SK-N-SH (cell line): ENCODE measurements around the gene GYPC.

Source experiments
- GABPA ChIP-seq: IDR thresholded peaks from 2 replicates; pipeline ENCODE4 v1.4.0; 2012; ENCODE audit warnings: low read depth, mild to moderate bottlenecking
- GATA2 ChIP-seq: sonication (generic); formaldehyde crosslinking; IDR thresholded peaks from 2 replicates; pipeline ENCODE4 v1.5.0; 2020; ENCODE audit warnings: mild to moderate bottlenecking, missing genetic modification reagents
- JUND ChIP-seq: IDR thresholded peaks from 2 replicates; pipeline ENCODE4 v1.4.0; 2012
- POLR2AphosphoS5 ChIP-seq: IDR thresholded peaks from 2 replicates; pipeline ENCODE4 v1.6.1; 2012; ENCODE audit warnings: low read depth, low read length
- YY1 ChIP-seq: IDR thresholded peaks from 2 replicates; pipeline ENCODE4 v1.4.0; 2012; ENCODE audit warnings: low read depth, mild to moderate bottlenecking
- TF ChIP-seq, protein P1 (sequence below): fragments of 200-600 bp; sonication (generic); IDR thresholded peaks from 2 replicates; pipeline ENCODE4 v1.6.1; 2017; ENCODE audit warnings: antibody characterized with exemption, mild to moderate bottlenecking, moderate library complexity

- TF ChIP-seq, protein P1, sequence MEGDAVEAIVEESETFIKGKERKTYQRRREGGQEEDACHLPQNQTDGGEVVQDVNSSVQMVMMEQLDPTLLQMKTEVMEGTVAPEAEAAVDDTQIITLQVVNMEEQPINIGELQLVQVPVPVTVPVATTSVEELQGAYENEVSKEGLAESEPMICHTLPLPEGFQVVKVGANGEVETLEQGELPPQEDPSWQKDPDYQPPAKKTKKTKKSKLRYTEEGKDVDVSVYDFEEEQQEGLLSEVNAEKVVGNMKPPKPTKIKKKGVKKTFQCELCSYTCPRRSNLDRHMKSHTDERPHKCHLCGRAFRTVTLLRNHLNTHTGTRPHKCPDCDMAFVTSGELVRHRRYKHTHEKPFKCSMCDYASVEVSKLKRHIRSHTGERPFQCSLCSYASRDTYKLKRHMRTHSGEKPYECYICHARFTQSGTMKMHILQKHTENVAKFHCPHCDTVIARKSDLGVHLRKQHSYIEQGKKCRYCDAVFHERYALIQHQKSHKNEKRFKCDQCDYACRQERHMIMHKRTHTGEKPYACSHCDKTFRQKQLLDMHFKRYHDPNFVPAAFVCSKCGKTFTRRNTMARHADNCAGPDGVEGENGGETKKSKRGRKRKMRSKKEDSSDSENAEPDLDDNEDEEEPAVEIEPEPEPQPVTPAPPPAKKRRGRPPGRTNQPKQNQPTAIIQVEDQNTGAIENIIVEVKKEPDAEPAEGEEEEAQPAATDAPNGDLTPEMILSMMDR: no peak
- no peak for TF ChIP-seq GATA2
- TF ChIP-seq JUND: no peak
- no peak for TF ChIP-seq POLR2AphosphoS5
- TF ChIP-seq YY1: no peak
- TF ChIP-seq GABPA: no peak
These were observed 15.5 kb downstream of the GYPC start for GRCh38 chr2:126671488-126671887.
